IPS-15b (cell line): ENCODE measurements around the gene HNRNPUL2.
"Not testable (repeated sequence)": the region's sequence is repeated elsewhere in the genome, so short reads cannot be mapped to it uniquely, and the experiment has no call there.

Experiments used
- H3K27me3 ChIP-seq: one replicate; pipeline ENCODE4 v1.6.1; 2013; ENCODE audit warnings: low read length; ENCODE audit not compliant: control insufficient read depth, insufficient read depth
- H3K36me3 ChIP-seq: one replicate; pipeline ENCODE4 v1.6.1; 2013; ENCODE audit warnings: low read length; ENCODE audit not compliant: control insufficient read depth, insufficient read depth
- H3K4me1 ChIP-seq: one replicate; pipeline ENCODE4 v1.6.1; 2013; ENCODE audit warnings: mild to moderate bottlenecking, low read length; ENCODE audit not compliant: control insufficient read depth, insufficient read depth
- H3K4me3 ChIP-seq: one replicate; pipeline ENCODE4 v1.5.1; 2013; ENCODE audit warnings: low read depth, low read length
- H3K9ac ChIP-seq: one replicate; pipeline ENCODE4 v1.6.1; 2013; ENCODE audit warnings: low read depth, mild to moderate bottlenecking, low read length
- H3K9me3 ChIP-seq: one replicate; pipeline ENCODE4 v1.6.1; 2013; ENCODE audit warnings: mild to moderate bottlenecking, low read length; ENCODE audit not compliant: control insufficient read depth, insufficient read depth

HNRNPUL2 gene

GRCh38 chr11:62752177-62752785 lies 25.0 kb upstream of the HNRNPUL2 start:
- Histone ChIP-seq H3K9me3 (no peaks in the 10 kb centered on the region), H3K4me1 (peaks cover 5% of the 10 kb centered on the region), H3K36me3 (peaks cover 22% of the 10 kb centered on the region), H3K27me3 (no peaks in the 10 kb centered on the region), H3K9ac (no peak overlapping the region), H3K4me3 (no peak overlapping the region)

- H3K4me3 ChIP-seq, H3K27me3 ChIP-seq, H3K4me1 ChIP-seq, H3K9ac ChIP-seq, H3K9me3 ChIP-seq: not testable (repeated sequence)
- peaks cover 22% of the 10 kb centered on the region for H3K36me3 ChIP-seq
These were observed 22.7 kb upstream of the HNRNPUL2 start for GRCh38 chr11:62749931-62750330.

GRCh38 chr11:62747475-62748160 lies 20.4 kb upstream of the HNRNPUL2 start:
- no peaks in the 10 kb centered on the region for H3K4me1 ChIP-seq
- H3K9me3 ChIP-seq: no peaks in the 10 kb centered on the region
- no peak overlapping the region for H3K9ac ChIP-seq
- H3K36me3 ChIP-seq: peaks cover 15% of the 10 kb centered on the region
- H3K27me3 ChIP-seq: no peaks in the 10 kb centered on the region
- no peak overlapping the region for H3K4me3 ChIP-seq

- Histone ChIP-seq H3K36me3 (peaks cover 16% of the 10 kb centered on the region), H3K4me3 (no peak overlapping the region), H3K27me3 (no peaks in the 10 kb centered on the region), H3K9ac (no peak overlapping the region), H3K4me1 (no peaks in the 10 kb centered on the region), H3K9me3 (no peaks in the 10 kb centered on the region)
These were observed 9.9 kb upstream of the HNRNPUL2 start for GRCh38 chr11:62737196-62737595.

DNA sequence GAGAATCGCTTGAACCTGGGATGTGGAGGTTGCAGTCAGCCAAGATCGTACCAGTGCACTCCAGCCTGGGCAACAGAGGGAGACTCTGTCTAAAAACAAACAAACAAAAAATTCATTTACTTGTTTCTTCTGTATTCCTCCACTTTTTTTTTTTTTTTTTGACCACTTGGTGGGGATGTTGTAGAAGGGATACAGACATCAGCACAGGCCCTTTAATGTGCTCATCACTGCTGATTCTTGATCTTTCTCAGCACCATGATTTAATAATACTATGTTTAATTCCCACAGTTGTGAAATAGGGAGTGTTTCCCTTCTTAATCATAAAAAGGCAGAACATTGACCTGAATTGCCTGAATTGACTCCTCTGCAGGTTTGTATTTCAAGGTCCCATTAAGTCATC lies 5.6 kb upstream of the HNRNPUL2 start:
- Histone ChIP-seq H3K36me3 (peaks cover 3% of the 10 kb centered on the region), H3K4me1 (no peaks in the 10 kb centered on the region), H3K27me3 (no peaks in the 10 kb centered on the region), H3K4me3 (no peak overlapping the region), H3K9ac (no peak overlapping the region), H3K9me3 (no peaks in the 10 kb centered on the region)

GRCh38 chr11:62730076-62730475 lies 2.8 kb upstream of the HNRNPUL2 start:
- H3K36me3 ChIP-seq, H3K9ac ChIP-seq, H3K4me3 ChIP-seq, H3K27me3 ChIP-seq, H3K4me1 ChIP-seq, H3K9me3 ChIP-seq: not testable (repeated sequence)

- H3K36me3 ChIP-seq: peaks cover 10% of the 10 kb centered on the region
- H3K4me1 ChIP-seq: peaks cover 5% of the 10 kb centered on the region
- no peaks in the 10 kb centered on the region for H3K9me3 ChIP-seq
- H3K27me3 ChIP-seq: no peaks in the 10 kb centered on the region
- peak within 1 kb of the TSS; percentile 94 for H3K9ac ChIP-seq
- peak within 1 kb of the TSS; percentile 99 for H3K4me3 ChIP-seq
These were observed 1.1 kb upstream of the HNRNPUL2 start, which contains the start of gene TTC9C for GRCh38 chr11:62728171-62728988. TSS of gene TTC9C (plus strand) at chr11:62728486. CDS start at chr11:62728849, 363 bp downstream.

DNA sequence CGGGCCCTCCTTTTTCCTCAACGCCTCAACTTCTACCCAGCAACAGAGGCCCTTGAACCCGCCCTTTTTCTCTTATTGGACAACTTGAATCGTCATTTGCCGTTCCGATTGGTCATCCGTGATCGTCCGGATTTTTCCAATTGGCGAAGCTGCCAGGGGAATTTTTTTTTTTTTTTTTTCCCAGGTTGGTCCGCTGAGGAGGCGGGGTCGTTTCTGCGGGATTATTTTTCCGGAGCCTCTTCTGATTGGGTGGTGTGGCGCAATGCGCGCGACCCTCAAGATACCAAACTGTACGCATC lies 564 bp upstream of the HNRNPUL2 start:
- Histone ChIP-seq H3K4me3 (peak overlapping the region; percentile 99), H3K4me1 (peaks cover 5% of the 10 kb centered on the region), H3K36me3 (peaks cover 11% of the 10 kb centered on the region), H3K27me3 (no peaks in the 10 kb centered on the region), H3K9me3 (no peaks in the 10 kb centered on the region), H3K9ac (peak overlapping the region; percentile 94)

DNA sequence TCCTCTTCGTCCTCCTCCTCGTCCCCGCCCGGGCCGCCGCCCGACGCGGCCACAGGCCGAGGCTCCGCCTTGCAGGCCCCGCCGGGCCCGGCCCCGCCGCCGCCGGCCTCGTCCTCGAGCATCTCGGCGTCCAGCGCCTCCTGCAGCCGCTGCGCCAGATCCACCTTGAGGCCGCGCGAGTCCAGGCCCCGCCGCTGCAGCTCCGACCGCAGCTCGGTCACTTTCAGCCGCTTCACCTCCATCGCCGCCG lies 417 bp downstream of the HNRNPUL2 start:
- Histone ChIP-seq H3K27me3 (no peaks in the 10 kb centered on the region), H3K9me3 (no peaks in the 10 kb centered on the region), H3K4me3 (peak overlapping the region; percentile 99), H3K9ac (peak overlapping the region; percentile 94), H3K4me1 (peaks cover 5% of the 10 kb centered on the region), H3K36me3 (peaks cover 20% of the 10 kb centered on the region)

- H3K9ac ChIP-seq: peak overlapping the region; percentile 94
- H3K36me3 ChIP-seq: peaks cover 25% of the 10 kb centered on the region
- no peaks in the 10 kb centered on the region for H3K9me3 ChIP-seq
- H3K27me3 ChIP-seq: no peaks in the 10 kb centered on the region
- H3K4me1 ChIP-seq: peaks cover 5% of the 10 kb centered on the region
- peak overlapping the region; percentile 99 for H3K4me3 ChIP-seq
These were observed 922 bp downstream of the HNRNPUL2 start for GRCh38 chr11:62726156-62726914.

- H3K4me1 ChIP-seq: peaks cover 5% of the 10 kb centered on the region
- no peaks in the 10 kb centered on the region for H3K9me3 ChIP-seq
- H3K27me3 ChIP-seq: no peaks in the 10 kb centered on the region
- peak overlapping the region; percentile 94 for H3K9ac ChIP-seq
- H3K4me3 ChIP-seq: peak overlapping the region; percentile 99
- H3K36me3 ChIP-seq: peaks cover 32% of the 10 kb centered on the region
These were observed 1.6 kb downstream of the HNRNPUL2 start for GRCh38 chr11:62725646-62726045.
